Adrenal gland (tissue), 12 donors: ENCODE data around the gene PNPO. TPM values are rescaled to one million over a fixed set of nuclear protein-coding genes. Genes with fewer than 3 reads are reported as not detected.

Source experiments
- DNase-seq, 7 donors: peaks; one replicate each; pipeline ENCODE4 v3.0.0-alpha.2; 2019 to 2020
- H3K27ac ChIP-seq, 5 donors: fragments of 200-600 bp; sonication (generic) in 4 of 5; 1 replicate in 3 of 5; 2 replicates in 2 of 5; pipeline versions ENCODE4 v1.5.1 to v1.8.0; 2016 to 2020; ENCODE audit warnings: mild to moderate bottlenecking in 1 of 5
- H3K27me3 ChIP-seq: fragments of 200-600 bp; 2 replicates; pipeline ENCODE4 v1.8.0; 2021
- H3K36me3 ChIP-seq, 2 donors: fragments of 200-600 bp; replicated peaks in 1 of 2; 1 replicate in 1 of 2; 2 replicates in 1 of 2; pipeline versions ENCODE4 v1.5.1 to v1.8.0; 2018 to 2022
- H3K4me1 ChIP-seq, 2 donors: fragments of 200-600 bp; replicated peaks in 1 of 2; 1 replicate in 1 of 2; 2 replicates in 1 of 2; pipeline versions ENCODE4 v1.5.1 to v1.8.0; 2018 to 2021
- H3K4me3 ChIP-seq, 4 donors: fragments of 200-600 bp; sonication (generic) in 3 of 4; one replicate each; pipeline ENCODE4 v1.5.1; 2016 to 2018
- H3K9me3 ChIP-seq, 3 donors: fragments of 200-600 bp; sonication (generic) in 1 of 3; replicated peaks in 1 of 3; 1 replicate in 2 of 3; 2 replicates in 1 of 3; pipeline versions ENCODE4 v1.5.1 to v1.8.0; 2016 to 2021
- POLR2A ChIP-seq, 2 donors: fragments of 450-650 bp; IDR thresholded peaks; one replicate each; pipeline ENCODE4 v1.6.1; 2017; ENCODE audit warnings: antibody characterized with exemption in 2 of 2, mild to moderate bottlenecking in 2 of 2, moderate library complexity in 1 of 2
- WGBS, 4 donors: extraction: QIAGEN DNeasy Blood & Tissue Kit in 2 of 4; methylation state at CpG; one replicate each; pipeline versions ENCODE4 v1.1.5 to v1.1.7; 2013 to 2017; 5-methylcytosine and 5-hydroxymethylcytosine counted together
- intact Hi-C, 2 donors: fragments of 100-400 bp; cut with DNase I; formaldehyde crosslinking; loops; one replicate each; pipeline versions ENCODE4 v1.14.1 to v1.15.0; 2022 to 2023
- polyA plus RNA-seq, 3 donors: library from polyadenylated mRNA; stranded (reverse); fragments of 200-250 nt in 2 of 3; fragments of 350-450 nt in 1 of 3; fragmentation: Illumina TruSeq in 1 of 3; extraction: RNeasy Lipid Tissue Mini Kit (QIAGEN cat#74804) in 1 of 3; gene quantifications; one replicate each; pipeline ENCODE4 v1.2.3, GENCODE V29; 2013 to 2014
- total RNA-seq, 9 donors: library from RNA; depleted of rRNA in 4 of 9; stranded (reverse); fragments of >200 nt in 4 of 9; fragments of 120-200 nt in 1 of 9; fragmentation: NEBNext Ultra II Directional in 1 of 9; extraction: Animal tissue kit (Norgen Biotek cat#: 25700) in 1 of 9; gene quantifications; one replicate each; pipeline versions ENCODE4 v1.1.0 to v1.2.4, GENCODE V29; 2013 to 2023
- TF ChIP-seq, protein P1 (sequence below), 6 experiments: fragments of 450-650 bp in 4 of 6; fragments of 200-600 bp in 2 of 6; sonication (generic) in 1 of 6; IDR thresholded peaks; 1 replicate in 5 of 6; 2 replicates in 1 of 6; pipeline versions ENCODE4 v1.5.1 to v1.8.0; 2016 to 2021; ENCODE audit warnings: antibody characterized with exemption in 6 of 6, mild to moderate bottlenecking in 2 of 6, moderate library complexity in 1 of 6
- donor health status: healthy with polysubstance abuse.
- donor health status: Bipolar disorder and iron deficiency.
- donor health status: DM: yes; HTN: yes; CAD: no.
- donor health status: DM: no; HTN: no; CAD: no.
- donor health status: DM: no; HTN: no; CAD: no.
- donor health status: DM: yes; HTN: yes; CAD: no.

Gene PNPO
- total and polyA plus RNA-seq, 12 donors = 19.7 to 91.5 (median 52.4) TPM

DNA sequence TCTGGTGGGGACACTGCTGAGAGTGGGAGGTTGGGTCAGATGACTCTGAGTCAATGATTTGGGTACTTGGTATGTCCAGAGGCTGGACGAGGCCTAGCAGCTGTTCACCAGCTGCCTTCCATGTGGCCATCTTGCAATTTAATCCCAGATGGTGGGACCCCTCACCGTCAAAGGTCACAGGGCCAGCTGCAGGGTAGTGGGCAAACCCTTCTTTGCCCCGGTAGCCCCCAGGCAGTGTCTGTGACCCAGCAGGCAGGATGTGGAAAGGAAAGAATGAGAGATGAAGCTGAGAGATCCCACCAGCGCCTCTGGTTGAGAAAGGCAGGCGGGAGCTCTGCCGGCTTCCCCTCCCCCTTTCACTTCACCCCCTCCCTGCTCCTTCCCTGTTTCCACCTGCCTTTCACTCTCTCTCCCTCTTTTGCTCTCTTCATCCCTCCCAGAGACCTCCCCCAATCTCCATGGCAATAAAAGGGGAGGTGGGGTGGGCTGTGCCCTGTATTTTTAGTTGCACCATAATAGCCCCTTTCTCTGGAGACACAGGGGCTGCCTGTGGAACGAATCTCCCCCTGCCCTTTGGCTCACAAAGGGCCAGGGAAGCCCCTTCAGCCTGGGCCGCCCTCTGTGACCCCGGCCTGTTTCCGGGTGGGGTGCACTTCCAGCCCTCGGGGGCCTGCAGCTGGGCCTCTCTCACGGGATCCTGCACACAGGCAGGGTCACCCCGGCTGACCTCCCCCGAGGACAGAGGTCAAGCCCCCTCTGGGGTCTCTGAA lies 49.8 kb downstream of the PNPO start:
- no peak for DNase-seq
- TF ChIP-seq, protein P1, sequence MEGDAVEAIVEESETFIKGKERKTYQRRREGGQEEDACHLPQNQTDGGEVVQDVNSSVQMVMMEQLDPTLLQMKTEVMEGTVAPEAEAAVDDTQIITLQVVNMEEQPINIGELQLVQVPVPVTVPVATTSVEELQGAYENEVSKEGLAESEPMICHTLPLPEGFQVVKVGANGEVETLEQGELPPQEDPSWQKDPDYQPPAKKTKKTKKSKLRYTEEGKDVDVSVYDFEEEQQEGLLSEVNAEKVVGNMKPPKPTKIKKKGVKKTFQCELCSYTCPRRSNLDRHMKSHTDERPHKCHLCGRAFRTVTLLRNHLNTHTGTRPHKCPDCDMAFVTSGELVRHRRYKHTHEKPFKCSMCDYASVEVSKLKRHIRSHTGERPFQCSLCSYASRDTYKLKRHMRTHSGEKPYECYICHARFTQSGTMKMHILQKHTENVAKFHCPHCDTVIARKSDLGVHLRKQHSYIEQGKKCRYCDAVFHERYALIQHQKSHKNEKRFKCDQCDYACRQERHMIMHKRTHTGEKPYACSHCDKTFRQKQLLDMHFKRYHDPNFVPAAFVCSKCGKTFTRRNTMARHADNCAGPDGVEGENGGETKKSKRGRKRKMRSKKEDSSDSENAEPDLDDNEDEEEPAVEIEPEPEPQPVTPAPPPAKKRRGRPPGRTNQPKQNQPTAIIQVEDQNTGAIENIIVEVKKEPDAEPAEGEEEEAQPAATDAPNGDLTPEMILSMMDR (IDR thresholded peaks at IDR 0.05) = no peak
- TF ChIP-seq POLR2A (IDR thresholded peaks at IDR 0.05) = no peak
- Histone ChIP-seq H3K9me3 (no peaks in the 10 kb centered on the region), H3K36me3 (no peaks in the 10 kb centered on the region), H3K4me3 (no peak overlapping the region), H3K27me3 (no peaks in the 10 kb centered on the region), H3K27ac (no peak overlapping the region), H3K4me1 (no peaks in the 10 kb centered on the region)
- intact Hi-C loops = no loop called here
- 58 to 67% (median 64%) methylated on average over 7 to 14 of the region's 14 CpGs for WGBS, 4 donors

DNA sequence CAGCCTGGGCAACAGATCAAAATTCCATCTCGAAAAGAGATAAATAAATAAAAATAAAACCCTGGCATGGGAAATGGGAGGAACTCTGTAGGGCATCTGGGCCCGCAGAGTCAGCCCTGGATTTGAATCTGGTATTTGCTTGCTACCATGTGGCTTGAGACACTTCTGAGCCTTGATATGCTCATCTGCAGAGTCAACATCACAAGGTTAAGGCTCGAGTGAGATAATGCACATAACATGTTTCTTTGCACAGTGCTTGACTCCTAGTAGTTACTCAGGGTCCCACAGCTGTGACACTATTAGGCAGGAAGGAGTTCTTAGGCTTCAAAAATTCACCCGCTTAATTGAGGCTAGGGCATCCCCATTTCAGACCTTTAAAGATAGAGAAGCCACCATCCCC lies 50.8 kb downstream of the PNPO start:
- Histone ChIP-seq H3K36me3 (no peaks in the 10 kb centered on the region), H3K4me3 (no peak overlapping the region), H3K4me1 (no peaks in the 10 kb centered on the region), H3K27ac (peak overlapping the region in 1 of 5 donors; percentile 41), H3K9me3 (no peaks in the 10 kb centered on the region), H3K27me3 (no peaks in the 10 kb centered on the region)
- 53 to 70% (median 60%) methylated on average over 4 of the region's 4 CpGs for WGBS, 4 donors
- DNase-seq = no peak
- intact Hi-C loops = no loop called here
- no peak for TF ChIP-seq POLR2A (IDR thresholded peaks at IDR 0.05)
- TF ChIP-seq, protein P1 (IDR thresholded peaks at IDR 0.05) = no peak

DNA sequence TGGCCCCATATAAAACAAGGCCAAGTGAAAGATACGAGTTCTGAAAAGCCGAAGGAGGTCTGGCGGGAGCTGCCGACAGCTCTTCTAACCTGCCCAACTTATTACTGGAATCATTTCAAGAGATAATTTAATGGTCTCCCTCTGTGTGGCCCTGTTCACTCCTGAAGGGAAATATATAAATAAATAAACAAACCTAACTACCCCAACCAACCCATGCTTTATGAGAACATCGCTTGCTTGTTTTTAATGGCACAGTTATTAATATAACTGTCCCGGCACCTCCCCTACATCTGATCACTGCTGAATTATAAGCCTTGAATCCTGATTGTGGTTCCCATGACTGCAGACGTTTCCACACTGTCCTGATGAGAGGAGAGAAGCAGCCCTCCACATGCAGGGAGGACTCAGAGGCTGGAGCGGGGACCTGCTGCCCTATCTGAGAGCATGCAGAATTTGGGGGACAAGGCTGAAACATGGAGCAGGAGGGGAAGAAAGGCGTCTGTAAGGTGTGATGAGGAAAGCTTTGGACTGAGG lies 51.7 kb downstream of the PNPO start:
- H3K9me3 ChIP-seq = no peaks in the 10 kb centered on the region
- intact Hi-C loops = no loop called here
- WGBS, 4 donors = 61 to 70% (median 68%) methylated on average over 9 of the region's 9 CpGs
- no peak overlapping the region for H3K4me3 ChIP-seq
- H3K27me3 ChIP-seq = no peaks in the 10 kb centered on the region
- peak overlapping the region in 1 of 5 donors; percentile 41 for H3K27ac ChIP-seq
- no peak for DNase-seq
- no peaks in the 10 kb centered on the region for H3K36me3 ChIP-seq
- no peaks in the 10 kb centered on the region for H3K4me1 ChIP-seq
- TF ChIP-seq POLR2A (IDR thresholded peaks at IDR 0.05) = no peak
- TF ChIP-seq, protein P1 (IDR thresholded peaks at IDR 0.05) = no peak

DNA sequence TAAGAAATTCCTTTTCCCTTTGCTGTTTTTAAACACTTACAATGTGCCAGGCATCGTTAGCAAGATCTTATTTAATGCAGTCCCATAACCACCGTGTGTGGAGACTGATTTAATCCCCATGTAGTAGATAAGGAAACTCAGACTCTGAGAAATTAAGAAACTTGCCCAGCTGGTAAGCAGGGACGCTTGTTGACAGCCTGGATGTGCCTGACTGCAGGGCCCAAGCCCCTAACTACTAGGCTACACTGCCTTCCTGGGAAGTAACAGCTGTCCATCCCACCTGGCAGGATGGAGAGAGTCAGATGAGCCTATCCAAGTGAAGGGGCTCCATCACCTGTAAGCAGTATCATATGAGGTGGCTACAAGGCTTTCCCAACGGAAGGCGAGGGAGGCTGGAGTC lies 52.6 kb downstream of the PNPO start:
- Histone ChIP-seq H3K9me3 (no peaks in the 10 kb centered on the region), H3K36me3 (no peaks in the 10 kb centered on the region), H3K27me3 (no peaks in the 10 kb centered on the region), H3K4me3 (no peak overlapping the region), H3K4me1 (no peaks in the 10 kb centered on the region), H3K27ac (no peak overlapping the region)
- intact Hi-C loops = no loop called here
- TF ChIP-seq POLR2A (IDR thresholded peaks at IDR 0.05) = no peak
- TF ChIP-seq, protein P1 (IDR thresholded peaks at IDR 0.05) = no peak
- WGBS, 4 donors = 74 to 91% (median 83%) methylated on average over 5 of the region's 5 CpGs
- no peak for DNase-seq
